HepG2 (cell line): ENCODE data around the gene SCN8A. TPM values are rescaled to one million over a fixed set of nuclear protein-coding genes. Genes with fewer than 3 reads are reported as not detected.

ENCODE experiments used
- ATAC-seq: fragments of 200-7000 bp; cut with Tn5 transposase; 3 replicates; pipeline ENCODE4 v1.9.1; 2020; ENCODE audit warnings: mild to moderate bottlenecking, moderate library complexity
- BruUV-seq: library from RNA; stranded (reverse); fragments of 400-500 nt; replicated peaks from 2 replicates; lab custom pipeline; 2021; lab: Mats Ljungman, UMichigan
- CTCF ChIA-PET: fragments of 300-600 bp; formaldehyde crosslinking; extraction: SDS; loops from one replicate; lab custom pipeline; 2021; ENCODE audit warnings: low total read pairs, inconsistent platforms, low intra/inter-chr PET ratio; lab: Yijun Ruan, JAX
- POLR2A ChIA-PET: fragments of 350-600 bp; sonication (Branson Sonifier 250); formaldehyde crosslinking; loops from one replicate; lab custom pipeline; 2020; ENCODE audit warnings: antibody characterized with exemption, inconsistent platforms; lab: Yijun Ruan, JAX
- DNase-seq: peaks from one replicate; pipeline ENCODE4 v3.0.0-alpha.2; 2015; ENCODE audit warnings: low spot score
- FAIRE-seq: peaks from 3 replicates; lab custom pipeline; 2011; peaks lifted over from hg19 to GRCh38; lab: Jason Lieb, UNC
- H2AFZ ChIP-seq: one replicate; pipeline ENCODE4 v1.6.1; 2011; ENCODE audit warnings: low read length, inconsistent platforms
- H3K27ac ChIP-seq: fragments of 300-600 bp; 3 replicates; pipeline ENCODE4 v1.8.0; 2011; ENCODE audit warnings: mixed run types, mild to moderate bottlenecking, mixed read lengths, low read length, inconsistent platforms; ENCODE audit not compliant: insufficient read depth; ENCODE audit errors: extremely low read length
- H3K27me3 ChIP-seq, 2 experiments: fragments of 200-600 bp in 1 of 2; 2 replicates in 1 of 2; 3 replicates in 1 of 2; pipeline versions ENCODE4 v1.6.0 to v1.8.0; 2011; ENCODE audit warnings: low read length in 2 of 2, mild to moderate bottlenecking in 2 of 2, moderate library complexity in 2 of 2, inconsistent platforms in 1 of 2; ENCODE audit not compliant: insufficient read depth in 2 of 2, control insufficient read depth in 1 of 2
- H3K36me3 ChIP-seq, 2 experiments: fragments of 200-600 bp in 1 of 2; replicated peaks in 1 of 2; 2 replicates in 1 of 2; 3 replicates in 1 of 2; pipeline versions ENCODE4 v1.5.1 to v1.8.0; 2011; ENCODE audit warnings: low read length in 2 of 2, inconsistent platforms in 1 of 2; ENCODE audit not compliant: insufficient read depth in 2 of 2, control insufficient read depth in 1 of 2
- H3K4me1 ChIP-seq: 2 replicates; pipeline ENCODE4 v1.5.1; 2012; ENCODE audit warnings: low read length, inconsistent platforms; ENCODE audit not compliant: insufficient read depth
- H3K4me2 ChIP-seq: 2 replicates; pipeline ENCODE4 v1.6.0; 2011; ENCODE audit warnings: low read depth, low read length, inconsistent platforms
- H3K4me3 ChIP-seq, 3 experiments: fragments of 200-600 bp in 1 of 3; sonication (generic), shearing (Covaris generic) in 1 of 3; replicated peaks in 1 of 3; 2 replicates each; pipeline ENCODE4 v1.5.1; 2011 to 2016; ENCODE audit warnings: low read length in 3 of 3, inconsistent platforms in 2 of 3, low read depth in 2 of 3, mild to moderate bottlenecking in 2 of 3, control low read depth in 1 of 3, mixed read lengths in 1 of 3; ENCODE audit not compliant: insufficient read depth in 1 of 3
- H3K79me2 ChIP-seq: one replicate; pipeline ENCODE4 v1.6.1; 2011; ENCODE audit warnings: low read length, inconsistent platforms; ENCODE audit not compliant: insufficient read depth
- H3K9ac ChIP-seq: 2 replicates; pipeline ENCODE4 v1.6.0; 2011; ENCODE audit warnings: mild to moderate bottlenecking, low read depth, low read length, inconsistent platforms; ENCODE audit not compliant: insufficient read depth
- H3K9me3 ChIP-seq: 2 replicates; pipeline ENCODE4 v1.5.1; 2012; ENCODE audit warnings: mild to moderate bottlenecking, low read length
- H4K20me1 ChIP-seq: 2 replicates; pipeline ENCODE4 v1.6.0; 2011; ENCODE audit warnings: inconsistent platforms, mild to moderate bottlenecking, low read length, moderate library complexity; ENCODE audit not compliant: insufficient read depth
- GABPA ChIP-seq, 2 experiments: IDR thresholded peaks; 2 replicates each; pipeline ENCODE4 v1.6.1; 2011 to 2016; ENCODE audit warnings: low read depth in 2 of 2, low read length in 1 of 2, missing biosample characterization in 1 of 2, missing genetic modification characterization in 1 of 2
- HNRNPK ChIP-seq: fragments of 200-400 bp; formaldehyde crosslinking; IDR thresholded peaks from 2 replicates; pipeline ENCODE4 v1.6.1; 2018; ENCODE audit warnings: low read length, low read depth, moderate library complexity, mild to moderate bottlenecking; ENCODE audit not compliant: poor library complexity, severe bottlenecking
- NR2C2 ChIP-seq: sonication (generic); formaldehyde crosslinking; IDR thresholded peaks from 2 replicates; pipeline ENCODE4 v1.4.0; 2020; ENCODE audit warnings: missing genetic modification reagents, mild to moderate bottlenecking, moderate library complexity, borderline replicate concordance
- PLRG1 ChIP-seq: fragments of 450-650 bp; conservative IDR thresholded peaks from 2 replicates; pipeline ENCODE4 v1.6.1; 2016
- ZNF160 ChIP-seq: sonication (generic); formaldehyde crosslinking; IDR thresholded peaks from 2 replicates; pipeline ENCODE4 v1.8.0; 2022; ENCODE audit warnings: mild to moderate bottlenecking, inconsistent platforms, missing genetic modification reagents
- ZNF713 ChIP-seq: sonication (generic); formaldehyde crosslinking; IDR thresholded peaks from 2 replicates; pipeline ENCODE4 v1.4.0; 2020; ENCODE audit warnings: mild to moderate bottlenecking, missing genetic modification reagents
- ZNF777 ChIP-seq: sonication (generic); formaldehyde crosslinking; IDR thresholded peaks from 2 replicates; pipeline ENCODE4 v1.4.0; 2020; ENCODE audit warnings: missing genetic modification reagents
- ZNF782 ChIP-seq: sonication (generic); formaldehyde crosslinking; IDR thresholded peaks from 2 replicates; pipeline ENCODE4 v1.4.0; 2020; ENCODE audit warnings: missing genetic modification reagents, mild to moderate bottlenecking, borderline replicate concordance
- ZSCAN25 ChIP-seq: sonication (generic); formaldehyde crosslinking; IDR thresholded peaks from 2 replicates; pipeline ENCODE4 v1.8.0; 2022; ENCODE audit warnings: mild to moderate bottlenecking, missing genetic modification reagents
- WGBS: methylation state at CpG from one replicate; pipeline ENCODE4 v1.1.6; 2017; ENCODE audit warnings: low lambda C conversion rate; 5-methylcytosine and 5-hydroxymethylcytosine counted together
- in situ Hi-C: cut with HindIII; loops from 2 replicates; pipeline ENCODE4 v1.10.0; 2017; ENCODE audit warnings: low pct_unique_long_range_greater_than_20kb; ENCODE audit not compliant: extremely low pct_ligation_motif_present
- intact Hi-C: fragments of 100-400 bp; cut with micrococcal nuclease; formaldehyde crosslinking; loops from one replicate; pipeline ENCODE4 v1.10.0; 2022; ENCODE audit not compliant: unreplicated experiment
- polyA plus RNA-seq, 8 experiments: library from polyadenylated mRNA; depleted of rRNA in 3 of 8; stranded (reverse) in 7 of 8; unstranded in 1 of 8; fragments of >200 nt; fragmentation: Illumina TruSeq in 4 of 8; extraction: Trizol in 4 of 8; gene quantifications; 2 replicates each; pipeline versions ENCODE4 v1.2.1 to v1.2.3, GENCODE V29; 2011 to 2016; ENCODE audit warnings: low read depth in 4 of 8, missing spikeins in 1 of 8, mixed read lengths in 1 of 8; ENCODE audit not compliant: insufficient read depth in 1 of 8
- total RNA-seq, 5 experiments: library from RNA; depleted of rRNA; stranded (reverse); fragments of >200 nt; fragmentation: Illumina TruSeq; extraction: Trizol; gene quantifications; 2 replicates each; pipeline ENCODE4 v1.2.3, GENCODE V29; 2016; ENCODE audit warnings: low read depth in 1 of 5
- TF ChIP-seq, protein P1 (sequence below): sonication (generic); formaldehyde crosslinking; IDR thresholded peaks from 2 replicates; pipeline ENCODE4 v1.4.0; 2020; ENCODE audit warnings: missing genetic modification reagents

SCN8A gene
- total and polyA plus RNA-seq, 2 of the 13 experiments (the other 11 are each of a cell fraction or from before 2014, with no cell fraction given): 0.57 to 1.4 TPM

DNA sequence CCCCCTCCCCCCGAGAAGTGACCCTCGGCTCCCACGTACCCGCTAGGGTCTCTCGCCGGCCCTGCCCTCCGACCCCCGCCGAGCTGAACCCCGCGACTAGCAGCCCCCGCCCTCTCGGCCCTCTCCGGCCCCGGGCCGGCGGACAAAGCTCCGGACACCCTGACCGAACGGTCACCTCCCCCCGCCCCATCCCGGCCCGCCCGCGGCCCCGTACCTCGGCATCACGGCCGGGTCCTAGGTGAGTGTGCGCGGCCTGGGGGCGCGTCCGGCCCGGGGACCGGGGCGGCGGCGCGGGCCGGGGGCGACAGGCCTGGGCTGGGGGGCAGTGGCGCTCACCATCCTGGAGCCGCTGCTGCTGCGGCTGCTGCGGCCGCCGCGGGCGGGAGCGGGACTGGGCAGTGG, 257.3 kb downstream of the SCN8A start, which contains the start of gene FIGNL2:
Gene FIGNL2, minus strand, starts transcription at position 393 of the 402 bp plus-strand sequence. CDS start 26,305 bp downstream, outside the sequence.
- Histone ChIP-seq H3K27me3 (peaks cover 0 to 9% of the 10 kb centered on the region in 2 experiments; a peak in 1 of 5 replicates), H3K27ac (no peak within 1 kb of the TSS), H3K36me3 (no peaks in the 10 kb centered on the region), H3K4me1 (peaks cover 31% of the 10 kb centered on the region), H3K79me2 (no peaks in the 10 kb centered on the region), H3K4me3 (peak within 1 kb of the TSS; percentile 71 to 82 (median 72)), H2AFZ (no peak within 1 kb of the TSS), H3K9ac (peak within 1 kb of the TSS; percentile 54; the same call in 1 of the 2 replicates), H4K20me1 (no peaks in the 10 kb centered on the region), H3K4me2 (peak within 1 kb of the TSS; percentile 91), H3K9me3 (no peaks in the 10 kb centered on the region)
- DNase-seq (no peak), ATAC-seq (peak; percentile 4; the same call in 1 of the 3 replicates), FAIRE-seq (no peak)
- no peak for TF ChIP-seq ZSCAN25 (CRISPR knock-in tag)
- peak; percentile 4 for TF ChIP-seq HNRNPK
- no TSS peak for BruUV-seq
- POLR2A ChIA-PET: interaction anchor here (0.8 to 2.4 kb wide), 4 partner anchors 16 to 610 kb away, joined by 3 to 14 read pairs (median 4); partner anchors contain the start of gene DAZAP2
- intact Hi-C loops (no loop called here), in situ Hi-C loops (no loop called here)
- CTCF ChIA-PET: interaction anchor here (1.8 kb wide), 1 partner anchor 27 kb away, joined by 5 read pairs; no protein-coding TSS in a partner anchor
- no CpG with 5 or more reads among the region's 51 CpGs for WGBS

DNA sequence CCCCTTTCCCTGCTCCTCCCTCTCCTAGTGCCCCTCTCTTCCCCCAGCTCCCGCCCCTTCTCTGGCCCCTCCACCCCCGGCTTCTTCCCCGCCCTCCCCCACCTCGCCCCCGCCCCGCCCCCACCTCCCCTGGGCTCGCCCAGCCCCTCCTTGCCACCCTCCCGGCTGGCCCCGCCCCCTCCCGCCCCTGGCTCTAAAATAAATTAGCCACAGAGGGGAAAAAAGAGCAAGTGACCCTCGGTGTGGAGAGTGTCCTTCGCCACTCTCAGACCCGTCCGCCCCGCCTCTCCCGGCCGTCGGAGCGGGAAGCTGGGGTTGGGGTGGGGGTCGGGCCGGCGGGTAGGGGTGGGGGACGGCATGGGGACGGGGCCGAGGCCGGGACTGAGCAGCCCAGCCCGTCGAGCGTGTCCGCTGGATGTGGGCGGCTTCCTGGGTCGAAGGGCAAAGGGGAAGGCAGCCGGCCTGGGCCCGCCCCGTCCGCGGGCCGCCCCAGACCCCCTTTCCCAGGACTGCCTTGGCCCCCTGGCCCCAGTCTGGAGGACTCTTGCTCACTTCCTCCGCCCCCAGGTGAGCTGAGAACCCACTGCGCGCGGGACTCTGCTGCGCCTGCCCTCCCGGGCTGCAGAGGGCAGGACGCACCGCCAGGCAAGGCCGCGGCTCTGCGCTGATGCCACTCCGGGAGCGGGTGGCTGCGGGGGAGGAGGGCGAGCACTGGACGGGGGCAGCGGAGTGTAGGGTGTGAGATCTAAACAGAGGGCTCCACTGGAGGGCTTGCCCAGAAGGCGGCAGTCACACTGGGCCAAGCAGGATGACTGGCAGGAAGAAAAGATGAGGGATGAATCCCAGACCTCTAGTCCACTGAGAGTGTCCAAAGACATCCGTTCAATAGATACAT, 258.1 kb downstream of the SCN8A start:
- CTCF ChIA-PET: interaction anchor here (1.8 kb wide), 1 partner anchor 26 kb away, joined by 5 read pairs; no protein-coding TSS in a partner anchor
- DNase-seq (no peak), FAIRE-seq (no peak), ATAC-seq (peak; percentile 24)
- peak overlapping the region in 2 of 3 experiments; percentile 59 to 72; a peak in 4 of 6 replicates for H3K4me3 ChIP-seq
- POLR2A ChIA-PET: interaction anchor here (0.8 to 2.4 kb wide), 4 partner anchors 15 to 610 kb away, joined by 3 to 14 read pairs (median 4); partner anchors contain the start of gene DAZAP2
- intact Hi-C loops: loop anchor here (1.0 kb wide), 1 partner anchor 26 kb away; no protein-coding TSS in a partner anchor
- no peaks in the 10 kb centered on the region for H4K20me1 ChIP-seq
- H3K79me2 ChIP-seq: no peaks in the 10 kb centered on the region
- no TSS peak for BruUV-seq
- no peaks in the 10 kb centered on the region for H3K36me3 ChIP-seq
- H3K9ac ChIP-seq: no peak overlapping the region
- H3K27ac ChIP-seq: no peak overlapping the region
- peaks cover 31% of the 10 kb centered on the region for H3K4me1 ChIP-seq
- no peaks in the 10 kb centered on the region for H3K9me3 ChIP-seq
- H3K27me3 ChIP-seq: peaks cover 0 to 9% of the 10 kb centered on the region in 2 experiments; a peak in 1 of 5 replicates
- WGBS: 12% methylated on average over 21 of the region's 57 CpGs
- H2AFZ ChIP-seq: no peak overlapping the region
- H3K4me2 ChIP-seq: peak overlapping the region; percentile 49
- in situ Hi-C loops: no loop called here
- no peak for TF ChIP-seq ZNF713 (CRISPR knock-in tag)
- TF ChIP-seq ZNF777: peak; percentile 93
- TF ChIP-seq, protein P1, sequence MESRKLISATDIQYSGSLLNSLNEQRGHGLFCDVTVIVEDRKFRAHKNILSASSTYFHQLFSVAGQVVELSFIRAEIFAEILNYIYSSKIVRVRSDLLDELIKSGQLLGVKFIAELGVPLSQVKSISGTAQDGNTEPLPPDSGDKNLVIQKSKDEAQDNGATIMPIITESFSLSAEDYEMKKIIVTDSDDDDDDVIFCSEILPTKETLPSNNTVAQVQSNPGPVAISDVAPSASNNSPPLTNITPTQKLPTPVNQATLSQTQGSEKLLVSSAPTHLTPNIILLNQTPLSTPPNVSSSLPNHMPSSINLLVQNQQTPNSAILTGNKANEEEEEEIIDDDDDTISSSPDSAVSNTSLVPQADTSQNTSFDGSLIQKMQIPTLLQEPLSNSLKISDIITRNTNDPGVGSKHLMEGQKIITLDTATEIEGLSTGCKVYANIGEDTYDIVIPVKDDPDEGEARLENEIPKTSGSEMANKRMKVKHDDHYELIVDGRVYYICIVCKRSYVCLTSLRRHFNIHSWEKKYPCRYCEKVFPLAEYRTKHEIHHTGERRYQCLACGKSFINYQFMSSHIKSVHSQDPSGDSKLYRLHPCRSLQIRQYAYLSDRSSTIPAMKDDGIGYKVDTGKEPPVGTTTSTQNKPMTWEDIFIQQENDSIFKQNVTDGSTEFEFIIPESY (CRISPR knock-in tag): peak; percentile 64; the same call in 1 of the 2 replicates
- no peak for TF ChIP-seq ZNF782 (CRISPR knock-in tag)
- 0 out of 2 replicates have a peak, but pooled peaks have one; percentile 18 for TF ChIP-seq GABPA (IDR thresholded peaks at IDR 0.05; ENCODE audit: low read depth, low read length)
- TF ChIP-seq GABPA (CRISPR knock-in tag; IDR thresholded peaks at IDR 0.05; ENCODE audit: low read depth): no peak
- peak; percentile 83 for TF ChIP-seq NR2C2
- TF ChIP-seq PLRG1: no peak
- no peak for TF ChIP-seq ZNF160 (CRISPR knock-in tag)
